Fibroblast of pulmonary artery (primary cell): ENCODE results near the gene TYMS.
A peak's percentile ranks its signal among the peaks of the same experiment; 100 is the strongest.

Experiments
- DNase-seq: peaks from one replicate; pipeline ENCODE4 v3.0.0-alpha.2; 2010; ENCODE audit warnings: low read depth
- H3K4me3 ChIP-seq: replicated peaks from 2 replicates; pipeline ENCODE4 v1.5.1; 2011; ENCODE audit warnings: low read depth, mild to moderate bottlenecking, control low read depth, low read length, moderate library complexity
- CTCF ChIP-seq: IDR thresholded peaks from 2 replicates; pipeline ENCODE4 v1.5.1; 2011; ENCODE audit warnings: mild to moderate bottlenecking, control low read depth, low read length, inconsistent platforms; ENCODE audit errors: missing control alignments

The TYMS gene

GRCh38 chr18:627231-627630 is 30.2 kb upstream of the TYMS start:
- peak; percentile 44 for DNase-seq
- TF ChIP-seq CTCF = no peak
- no peak overlapping the region for H3K4me3 ChIP-seq

- no peak overlapping the region for H3K4me3 ChIP-seq
- TF ChIP-seq CTCF = peak; percentile 25
- peak; percentile 23 for DNase-seq
These were observed 27.9 kb upstream of the TYMS start for GRCh38 chr18:629269-630150.

GRCh38 chr18:631560-631959 is 25.9 kb upstream of the TYMS start:
- DNase-seq = no peak

GRCh38 chr18:634551-635045 is 22.9 kb upstream of the TYMS start:
- DNase-seq = no peak
- no peak for TF ChIP-seq CTCF
- no peak overlapping the region for H3K4me3 ChIP-seq

More at GRCh38 chr18:631560-631959, 25.9 kb upstream of the TYMS start:
- H3K4me3 ChIP-seq = no peak overlapping the region
- TF ChIP-seq CTCF = no peak

- no peak for TF ChIP-seq CTCF
- no peak overlapping the region for H3K4me3 ChIP-seq
- no peak for DNase-seq
These were observed 22.3 kb upstream of the TYMS start for GRCh38 chr18:635171-635570.

GRCh38 chr18:641224-641623 is 16.2 kb upstream of the TYMS start:
- TF ChIP-seq CTCF = no peak
- no peak overlapping the region for H3K4me3 ChIP-seq
- no peak for DNase-seq

- DNase-seq = no peak
- no peak overlapping the region for H3K4me3 ChIP-seq
- peak; percentile 3 for TF ChIP-seq CTCF
These were observed 13.0 kb upstream of the TYMS start for GRCh38 chr18:644395-645004.
